Sigmoid colon (tissue), 7 donors: ENCODE data around the gene B4GALT4. TPM values are rescaled to one million over a fixed set of nuclear protein-coding genes. Genes with fewer than 3 reads are reported as not detected.

ENCODE experiments used
- DNase-seq: peaks from one replicate; pipeline ENCODE4 v3.0.0-alpha.2; 2019
- H3K27ac ChIP-seq, 4 donors: fragments of 200-600 bp; sonication (generic); one replicate each; pipeline ENCODE4 v1.5.1; 2016 to 2019; ENCODE audit warnings: mild to moderate bottlenecking in 1 of 4
- H3K27me3 ChIP-seq, 3 donors: fragments of 200-600 bp; sonication (generic); one replicate each; pipeline ENCODE4 v1.5.1; 2019; ENCODE audit warnings: mild to moderate bottlenecking in 1 of 3
- H3K36me3 ChIP-seq, 4 donors: fragments of 200-600 bp; sonication (generic); one replicate each; pipeline ENCODE4 v1.5.1; 2016 to 2019
- H3K4me1 ChIP-seq, 4 donors: fragments of 200-600 bp; sonication (generic); one replicate each; pipeline ENCODE4 v1.5.1; 2017 to 2019
- H3K4me3 ChIP-seq, 4 donors: fragments of 200-600 bp; sonication (generic); one replicate each; pipeline ENCODE4 v1.5.1; 2017 to 2019; ENCODE audit warnings: mild to moderate bottlenecking in 2 of 4, moderate library complexity in 1 of 4
- H3K9me3 ChIP-seq, 4 donors: fragments of 200-600 bp in 3 of 4; sonication (generic) in 3 of 4; one replicate each; pipeline versions ENCODE4 v1.5.1 to v1.6.1; 2013 to 2019
- CTCF ChIP-seq, 4 experiments: fragments of 450-650 bp in 3 of 4; fragments of 200-600 bp in 1 of 4; IDR thresholded peaks; one replicate each; pipeline ENCODE4 v1.5.1; 2016 to 2019; ENCODE audit warnings: antibody characterized with exemption in 4 of 4, mild to moderate bottlenecking in 3 of 4, moderate library complexity in 2 of 4
- EP300 ChIP-seq, 4 donors: sonication (generic); formaldehyde crosslinking; IDR thresholded peaks; one replicate each; pipeline ENCODE4 v1.6.1; 2017; ENCODE audit warnings: antibody characterized with exemption in 4 of 4
- POLR2A ChIP-seq, 2 donors: fragments of 450-650 bp; IDR thresholded peaks; one replicate each; pipeline ENCODE4 v1.6.1; 2016; ENCODE audit warnings: antibody characterized with exemption in 2 of 2, mild to moderate bottlenecking in 2 of 2, moderate library complexity in 2 of 2
- POLR2AphosphoS5 ChIP-seq, 4 donors: sonication (generic); formaldehyde crosslinking; IDR thresholded peaks; one replicate each; pipeline ENCODE4 v1.6.1; 2017; ENCODE audit warnings: antibody characterized with exemption in 4 of 4
- WGBS, 2 donors: extraction: QIAGEN DNeasy Blood & Tissue Kit; methylation state at CpG; one replicate each; pipeline ENCODE4 v1.1.7; 2013; 5-methylcytosine and 5-hydroxymethylcytosine counted together
- intact Hi-C: fragments of 100-400 bp; cut with DNase I; formaldehyde crosslinking; loops from one replicate; pipeline ENCODE4 v1.15.1; 2023
- polyA plus RNA-seq, 3 donors: library from polyadenylated mRNA; stranded (reverse); fragments of 200-250 nt; gene quantifications; one replicate each; pipeline ENCODE4 v1.2.3, GENCODE V29; 2013
- total RNA-seq, 4 donors: library from RNA; depleted of rRNA; stranded (reverse); fragments of >200 nt; gene quantifications; one replicate each; pipeline ENCODE4 v1.1.0, GENCODE V29; 2016
- donor health status: healthy with polysubstance abuse.
- donor health status: Bipolar disorder and iron deficiency.
- donor health status: healthy.

B4GALT4 gene
- total and polyA plus RNA-seq, 7 donors, result 12.1 to 45.6 (median 15.8) TPM

GRCh38 chr3:119177321-119177720 lies 63.4 kb downstream of the B4GALT4 start:
- no peak overlapping the region for H3K27ac ChIP-seq
- no peaks in the 10 kb centered on the region for H3K27me3 ChIP-seq
- WGBS, 2 donors, result 82 to 83% methylated on average over 4 of the region's 4 CpGs
- TF ChIP-seq CTCF (IDR thresholded peaks at IDR 0.05) (no peak), EP300 (IDR thresholded peaks at IDR 0.05) (no peak), POLR2AphosphoS5 (IDR thresholded peaks at IDR 0.05) (no peak), POLR2A (IDR thresholded peaks at IDR 0.05) (no peak)
- H3K4me1 ChIP-seq, result no peaks in the 10 kb centered on the region
- intact Hi-C loops, result no loop called here
- no peaks in the 10 kb centered on the region for H3K9me3 ChIP-seq
- DNase-seq, result no peak
- no peaks in the 10 kb centered on the region for H3K36me3 ChIP-seq
- H3K4me3 ChIP-seq, result no peak overlapping the region

DNA sequence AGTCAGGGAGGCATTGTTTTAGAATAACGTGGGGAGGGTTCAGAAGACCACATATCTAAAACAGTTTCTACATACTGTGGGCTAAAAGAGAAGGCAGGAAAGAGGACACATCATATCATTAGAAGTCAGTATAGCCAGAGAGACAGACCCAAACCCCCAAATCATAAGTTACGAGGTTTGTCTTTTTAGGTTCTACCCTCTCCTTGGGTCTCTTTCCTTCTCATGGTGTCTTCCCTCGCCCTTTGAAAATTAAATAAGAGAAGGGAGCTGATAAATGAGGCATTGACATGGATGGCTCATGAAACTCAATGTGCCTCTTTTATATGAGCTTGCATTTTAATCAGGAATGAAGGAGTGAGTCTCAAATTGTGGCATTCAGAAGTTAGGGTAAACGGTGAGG lies 63.9 kb downstream of the B4GALT4 start:
- TF ChIP-seq CTCF (IDR thresholded peaks at IDR 0.05) (no peak), EP300 (IDR thresholded peaks at IDR 0.05) (no peak), POLR2A (IDR thresholded peaks at IDR 0.05) (no peak), POLR2AphosphoS5 (IDR thresholded peaks at IDR 0.05) (no peak)
- no peak for DNase-seq
- Histone ChIP-seq H3K27me3 (no peaks in the 10 kb centered on the region), H3K27ac (no peak overlapping the region), H3K9me3 (no peaks in the 10 kb centered on the region), H3K4me1 (no peaks in the 10 kb centered on the region), H3K4me3 (no peak overlapping the region), H3K36me3 (no peaks in the 10 kb centered on the region)
- WGBS, 2 donors, result 64 to 76% methylated on average over 4 of the region's 4 CpGs
- intact Hi-C loops, result no loop called here

DNA sequence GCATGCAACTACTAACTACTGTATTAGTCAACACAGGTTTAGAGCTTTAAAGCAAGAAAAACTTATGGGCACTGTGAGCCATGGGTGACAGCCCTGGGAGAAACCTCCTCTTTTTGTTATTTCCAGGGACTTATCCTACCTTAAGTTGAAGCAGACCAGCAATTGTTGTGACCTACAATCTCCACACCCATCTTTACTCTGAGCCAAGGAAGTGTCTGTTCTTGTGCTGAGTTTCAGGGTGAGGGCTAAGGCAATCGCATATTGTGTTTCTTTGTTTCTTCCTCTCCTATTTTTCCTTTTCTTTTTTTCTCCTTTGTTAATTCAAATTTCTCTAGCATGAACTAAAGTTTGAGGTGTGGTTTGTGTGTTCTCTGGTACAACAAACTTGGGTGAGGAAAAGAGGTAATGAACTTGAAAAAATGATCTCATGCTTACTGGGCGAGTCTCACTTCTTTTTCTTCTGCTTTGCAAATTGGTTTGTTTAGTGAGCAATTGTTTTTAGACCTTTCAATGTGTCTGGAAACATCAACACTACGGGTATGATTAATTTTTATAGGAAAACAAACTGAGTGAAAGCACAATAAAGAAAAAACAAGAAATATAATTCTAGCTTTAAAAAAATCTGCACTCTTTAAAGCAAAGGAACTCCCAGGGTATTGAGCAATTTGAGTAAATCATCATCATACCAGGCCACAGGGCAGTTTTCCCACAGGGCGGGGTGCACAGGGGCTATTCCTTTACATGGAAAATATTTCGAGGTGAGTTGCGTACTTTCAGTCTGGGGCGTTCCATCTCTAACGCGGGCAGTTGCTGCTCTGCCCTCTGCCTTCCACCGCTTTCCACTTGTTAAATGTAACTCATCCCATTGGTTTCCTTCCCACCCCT lies 64.6 kb downstream of the B4GALT4 start:
- Histone ChIP-seq H3K27me3 (no peaks in the 10 kb centered on the region), H3K36me3 (no peaks in the 10 kb centered on the region), H3K4me1 (no peaks in the 10 kb centered on the region), H3K4me3 (no peak overlapping the region), H3K27ac (no peak overlapping the region), H3K9me3 (no peaks in the 10 kb centered on the region)
- intact Hi-C loops, result no loop called here
- no peak for DNase-seq
- TF ChIP-seq POLR2AphosphoS5 (IDR thresholded peaks at IDR 0.05) (no peak), EP300 (IDR thresholded peaks at IDR 0.05) (no peak), CTCF (IDR thresholded peaks at IDR 0.05) (no peak), POLR2A (IDR thresholded peaks at IDR 0.05) (no peak)
- WGBS, 2 donors, result 32 to 72% methylated on average over 10 of the region's 10 CpGs

GRCh38 chr3:119173325-119173724 lies 67.4 kb downstream of the B4GALT4 start, which contains the start of gene UPK1B:
Gene UPK1B (plus strand): TSS chr3:119173598. CDS start chr3:119186742, 13,144 bp downstream.
- intact Hi-C loops, result no loop called here
- Histone ChIP-seq H3K27me3 (no peaks in the 10 kb centered on the region), H3K4me3 (no peak within 1 kb of the TSS), H3K36me3 (no peaks in the 10 kb centered on the region), H3K4me1 (no peaks in the 10 kb centered on the region), H3K27ac (no peak within 1 kb of the TSS), H3K9me3 (no peaks in the 10 kb centered on the region)
- DNase-seq, result no peak
- 56 to 82% methylated on average over 13 of the region's 13 CpGs for WGBS, 2 donors
- TF ChIP-seq CTCF (IDR thresholded peaks at IDR 0.05), result no peak
- no peak for TF ChIP-seq EP300 (IDR thresholded peaks at IDR 0.05)
- no peak for TF ChIP-seq POLR2A (IDR thresholded peaks at IDR 0.05)
- no peak for TF ChIP-seq POLR2AphosphoS5 (IDR thresholded peaks at IDR 0.05)
